ENCODE results near the gene TNFRSF8.

DNA sequence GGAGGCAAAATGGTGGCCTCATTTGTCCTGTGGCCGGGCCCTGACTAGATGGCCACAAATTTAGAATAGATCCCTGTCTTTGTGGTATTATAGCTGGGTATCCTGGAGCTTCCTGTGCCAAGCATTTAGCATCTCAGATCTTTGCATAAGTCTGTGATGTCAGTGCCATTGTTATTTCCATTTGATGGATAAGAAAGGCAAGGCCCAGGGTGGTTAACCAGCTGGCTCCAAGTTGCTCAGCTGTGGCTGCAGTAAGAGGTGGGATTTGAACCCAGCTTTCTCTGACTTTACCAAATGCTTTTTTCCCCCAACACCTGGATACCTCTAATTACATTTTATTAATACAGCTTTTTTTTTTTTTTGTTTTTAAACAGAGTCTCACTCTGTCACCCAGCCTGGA lies 11.7 kb upstream of the TNFRSF8 start:
- TF ChIP-seq, protein P1, sequence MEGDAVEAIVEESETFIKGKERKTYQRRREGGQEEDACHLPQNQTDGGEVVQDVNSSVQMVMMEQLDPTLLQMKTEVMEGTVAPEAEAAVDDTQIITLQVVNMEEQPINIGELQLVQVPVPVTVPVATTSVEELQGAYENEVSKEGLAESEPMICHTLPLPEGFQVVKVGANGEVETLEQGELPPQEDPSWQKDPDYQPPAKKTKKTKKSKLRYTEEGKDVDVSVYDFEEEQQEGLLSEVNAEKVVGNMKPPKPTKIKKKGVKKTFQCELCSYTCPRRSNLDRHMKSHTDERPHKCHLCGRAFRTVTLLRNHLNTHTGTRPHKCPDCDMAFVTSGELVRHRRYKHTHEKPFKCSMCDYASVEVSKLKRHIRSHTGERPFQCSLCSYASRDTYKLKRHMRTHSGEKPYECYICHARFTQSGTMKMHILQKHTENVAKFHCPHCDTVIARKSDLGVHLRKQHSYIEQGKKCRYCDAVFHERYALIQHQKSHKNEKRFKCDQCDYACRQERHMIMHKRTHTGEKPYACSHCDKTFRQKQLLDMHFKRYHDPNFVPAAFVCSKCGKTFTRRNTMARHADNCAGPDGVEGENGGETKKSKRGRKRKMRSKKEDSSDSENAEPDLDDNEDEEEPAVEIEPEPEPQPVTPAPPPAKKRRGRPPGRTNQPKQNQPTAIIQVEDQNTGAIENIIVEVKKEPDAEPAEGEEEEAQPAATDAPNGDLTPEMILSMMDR (IDR thresholded peaks at IDR 0.05; ENCODE audit: poor library complexity) = no peak
- no peak for TF ChIP-seq EZH2 (IDR thresholded peaks at IDR 0.05; ENCODE audit: borderline replicate concordance)

Data from hepatocyte (in vitro differentiated cells).